ENCODE data around the gene ZNF93. TPM values are rescaled to one million over a fixed set of nuclear protein-coding genes. Genes with fewer than 3 reads are reported as not detected.

Gene ZNF93
- total RNA-seq, 1 experiment from 2014 or later: 58.1 TPM

GRCh38 chr19:19909654-19910053 lies 8.9 kb downstream of the ZNF93 start:
- H2BK5ac ChIP-seq (ENCODE audit: insufficient read length, low read length): no peak overlapping the region
- H3K79me2 ChIP-seq (ENCODE audit: insufficient read depth, low read length): peaks cover 53% of the 10 kb centered on the region
- no peaks in the 10 kb centered on the region for H3K27me3 ChIP-seq (ENCODE audit: insufficient read depth, low read length)
- H3K27me3 Mint-ChIP-seq (ENCODE audit: low read depth): no peaks in the 10 kb centered on the region
- H2AFZ ChIP-seq (ENCODE audit: low read length): no peak overlapping the region
- peaks cover 1 to 70% of the 10 kb centered on the region in 2 experiments; a peak in 4 of 5 replicates for H3K9me3 Mint-ChIP-seq
- no CpG with 5 or more reads among the region's 2 CpGs for WGBS (ENCODE audit: extremely low coverage, insufficient read length, low lambda C conversion rate)
- no peaks in the 10 kb centered on the region for H3K9me3 ChIP-seq (ENCODE audit: control insufficient read depth, low read depth, low read length)
- H3K27ac ChIP-seq (ENCODE audit: insufficient read length, low read depth, low read length): no peak overlapping the region
- no peak overlapping the region for H4K8ac ChIP-seq (replicated peaks; ENCODE audit: insufficient read length, low read depth, low read length)
- peaks cover 39 to 87% (median 47%) of the 10 kb centered on the region in 3 experiments for H3K36me3 Mint-ChIP-seq (ENCODE audit: insufficient read depth in 1 of 3, low read depth in 3 of 3)
- H4K5ac ChIP-seq (ENCODE audit: insufficient read length, low read depth, low read length): no peak overlapping the region
- no peak overlapping the region for H2BK15ac ChIP-seq (ENCODE audit: low read depth, low read length)
- no peak overlapping the region for H3K23ac ChIP-seq (ENCODE audit: insufficient read length, low read depth, low read length)
- no peak for DNase-seq
- H2BK120ac ChIP-seq (ENCODE audit: low read depth, low read length, poor library complexity, severe bottlenecking): no peak overlapping the region
- H3K14ac ChIP-seq (ENCODE audit: insufficient read depth, low read length): no peak overlapping the region
- no peak overlapping the region for H3T11ph ChIP-seq (ENCODE audit: low read length)
- TF ChIP-seq CTCF (conservative IDR thresholded peaks at IDR 0.05): no peak
- no peaks in the 10 kb centered on the region for H3K4me1 ChIP-seq (ENCODE audit: insufficient read depth, low read length)
- H3K9ac ChIP-seq (ENCODE audit: extremely low read depth, insufficient read length, low read length): no peak overlapping the region
- no peak overlapping the region for H3K18ac ChIP-seq (ENCODE audit: insufficient read length, low read depth, low read length)
- H3K4ac ChIP-seq (ENCODE audit: low read depth, low read length): no peak overlapping the region
- H3K4me2 ChIP-seq (ENCODE audit: insufficient read depth, insufficient read length, low read length): no peak overlapping the region
- H2AK5ac ChIP-seq (ENCODE audit: insufficient read length, low read length): no peak overlapping the region
- no peak overlapping the region for H2BK20ac ChIP-seq (ENCODE audit: low read depth, low read length, poor library complexity, severe bottlenecking)
- peak overlapping the region in 1 of 3 experiments; percentile 38; a peak in 1 of 7 replicates for H3K27ac Mint-ChIP-seq
- no peak overlapping the region for H4K91ac ChIP-seq (ENCODE audit: insufficient read length, low read depth, low read length)
- H3K23me2 ChIP-seq (ENCODE audit: insufficient read length, low read depth, low read length, poor library complexity, severe bottlenecking): no peaks in the 10 kb centered on the region
- H4K20me1 ChIP-seq (ENCODE audit: control insufficient read depth, insufficient read depth, insufficient read length): peaks cover 3% of the 10 kb centered on the region
- H3K79me1 ChIP-seq (ENCODE audit: insufficient read depth, low read depth, low read length, poor library complexity, severe bottlenecking): peaks cover 14% of the 10 kb centered on the region
- H3K4me1 Mint-ChIP-seq: peaks cover 24 to 28% of the 10 kb centered on the region in 2 experiments
- no peak overlapping the region for H2BK12ac ChIP-seq (ENCODE audit: insufficient read length, low read depth, low read length)
- H3K4me3 Mint-ChIP-seq: no peak overlapping the region
- no peak overlapping the region for H3K56ac ChIP-seq (ENCODE audit: insufficient read length, low read depth, low read length)

Data from H9 (cell line).